Esophagus squamous epithelium (tissue), 5 donors: ENCODE results near the gene DNAH10. TPM values are rescaled to one million over a fixed set of nuclear protein-coding genes. Genes with fewer than 3 reads are reported as not detected.

ENCODE experiments used
- DNase-seq: peaks from one replicate; lab custom pipeline; 2025; lab: John Stamatoyannopoulos, UW
- H3K27ac ChIP-seq, 4 donors: fragments of 200-600 bp; sonication (generic); one replicate each; pipeline ENCODE4 v1.5.1; 2016 to 2019; ENCODE audit warnings: mild to moderate bottlenecking in 1 of 4
- H3K27me3 ChIP-seq, 4 donors: fragments of 200-600 bp; sonication (generic); 1 replicate in 3 of 4; 2 replicates in 1 of 4; pipeline versions ENCODE4 v1.5.1 to v1.6.0; 2017 to 2021; ENCODE audit warnings: antibody characterized with exemption in 1 of 4
- H3K36me3 ChIP-seq, 3 donors: fragments of 200-600 bp; sonication (generic); one replicate each; pipeline ENCODE4 v1.5.1; 2016 to 2019
- H3K4me1 ChIP-seq, 3 donors: fragments of 200-600 bp; sonication (generic); one replicate each; pipeline ENCODE4 v1.5.1; 2017 to 2019
- H3K4me3 ChIP-seq, 4 donors: fragments of 200-600 bp; sonication (generic); 1 replicate in 3 of 4; 2 replicates in 1 of 4; pipeline ENCODE4 v1.5.1; 2016 to 2019; ENCODE audit warnings: mild to moderate bottlenecking in 2 of 4, moderate library complexity in 1 of 4
- H3K9me3 ChIP-seq, 3 donors: fragments of 200-600 bp; sonication (generic); one replicate each; pipeline ENCODE4 v1.5.1; 2016 to 2019
- POLR2A ChIP-seq, 4 donors: fragments of 450-650 bp; IDR thresholded peaks; one replicate each; pipeline ENCODE4 v1.6.1; 2017; ENCODE audit warnings: antibody characterized with exemption in 4 of 4, mild to moderate bottlenecking in 4 of 4, moderate library complexity in 3 of 4
- WGBS, 2 donors: methylation state at CpG; one replicate each; pipeline ENCODE4 v1.1.5; 2018; 5-methylcytosine and 5-hydroxymethylcytosine counted together
- intact Hi-C: fragments of 100-400 bp; cut with DNase I; formaldehyde crosslinking; loops from one replicate; pipeline ENCODE4 v1.15.0; 2022
- total RNA-seq, 4 donors: library from RNA; depleted of rRNA; stranded (reverse); fragments of >200 nt; gene quantifications; one replicate each; pipeline ENCODE4 v1.1.0, GENCODE V29; 2016
- TF ChIP-seq, protein P1 (sequence below), 6 experiments: fragments of 450-650 bp in 4 of 6; fragments of 200-600 bp in 2 of 6; sonication (generic) in 2 of 6; IDR thresholded peaks; one replicate each; pipeline ENCODE4 v1.5.1; 2016 to 2019; ENCODE audit warnings: antibody characterized with exemption in 6 of 6, mild to moderate bottlenecking in 4 of 6, moderate library complexity in 4 of 6
- donor health status: DM: yes; HTN: yes; CAD: no.

DNAH10 gene
- total RNA-seq, 4 donors from 2014 or later: not detected

GRCh38 chr12:123971770-123972456, 209.8 kb downstream of the DNAH10 start:
- H3K27ac ChIP-seq: peak overlapping the region; percentile 84 to 95 (median 88)
- H3K27me3 ChIP-seq: no peaks in the 10 kb centered on the region
- no peak for DNase-seq
- H3K36me3 ChIP-seq: peaks cover 0 to 9% (median 0%) of the 10 kb centered on the region in 3 donors
- TF ChIP-seq, protein P1, sequence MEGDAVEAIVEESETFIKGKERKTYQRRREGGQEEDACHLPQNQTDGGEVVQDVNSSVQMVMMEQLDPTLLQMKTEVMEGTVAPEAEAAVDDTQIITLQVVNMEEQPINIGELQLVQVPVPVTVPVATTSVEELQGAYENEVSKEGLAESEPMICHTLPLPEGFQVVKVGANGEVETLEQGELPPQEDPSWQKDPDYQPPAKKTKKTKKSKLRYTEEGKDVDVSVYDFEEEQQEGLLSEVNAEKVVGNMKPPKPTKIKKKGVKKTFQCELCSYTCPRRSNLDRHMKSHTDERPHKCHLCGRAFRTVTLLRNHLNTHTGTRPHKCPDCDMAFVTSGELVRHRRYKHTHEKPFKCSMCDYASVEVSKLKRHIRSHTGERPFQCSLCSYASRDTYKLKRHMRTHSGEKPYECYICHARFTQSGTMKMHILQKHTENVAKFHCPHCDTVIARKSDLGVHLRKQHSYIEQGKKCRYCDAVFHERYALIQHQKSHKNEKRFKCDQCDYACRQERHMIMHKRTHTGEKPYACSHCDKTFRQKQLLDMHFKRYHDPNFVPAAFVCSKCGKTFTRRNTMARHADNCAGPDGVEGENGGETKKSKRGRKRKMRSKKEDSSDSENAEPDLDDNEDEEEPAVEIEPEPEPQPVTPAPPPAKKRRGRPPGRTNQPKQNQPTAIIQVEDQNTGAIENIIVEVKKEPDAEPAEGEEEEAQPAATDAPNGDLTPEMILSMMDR (IDR thresholded peaks at IDR 0.05): no peak
- TF ChIP-seq POLR2A (IDR thresholded peaks at IDR 0.05): no peak
- H3K4me3 ChIP-seq: peak overlapping the region; percentile 94 to 98 (median 96)
- intact Hi-C loops: no loop called here
- peaks cover 0 to 36% (median 0%) of the 10 kb centered on the region in 3 donors for H3K4me1 ChIP-seq
- H3K9me3 ChIP-seq: no peaks in the 10 kb centered on the region
- 0% methylated on average over 11 of the region's 55 CpGs for WGBS, 2 donors

GRCh38 chr12:123972457-123973401, 210.6 kb downstream of the DNAH10 start, which contains the start of the genes CCDC92 and ZNF664:
Gene CCDC92 (minus strand): TSS chr12:123972831. CDS start chr12:123944305, 28,526 bp downstream.
Gene ZNF664 (plus strand): TSS chr12:123973215. CDS start chr12:124012145, 38,930 bp downstream.
- Histone ChIP-seq H3K27me3 (no peaks in the 10 kb centered on the region), H3K4me1 (peaks cover 0 to 36% (median 0%) of the 10 kb centered on the region in 3 donors), H3K36me3 (peaks cover 0 to 17% (median 0%) of the 10 kb centered on the region in 3 donors), H3K4me3 (peak within 1 kb of the TSS; percentile 94 to 98 (median 96)), H3K9me3 (no peaks in the 10 kb centered on the region), H3K27ac (peak within 1 kb of the TSS; percentile 85 to 95 (median 89))
- WGBS, 2 donors: no CpG with 5 or more reads among the region's 138 CpGs
- TF ChIP-seq POLR2A (IDR thresholded peaks at IDR 0.05): peak in 1 of 4 donors; percentile 61
- TF ChIP-seq, protein P1 (IDR thresholded peaks at IDR 0.05): peak in 3 of 6 experiments; percentile 4 to 37 (median 32)
- DNase-seq: peak; percentile 61
- intact Hi-C loops: no loop called here

DNA sequence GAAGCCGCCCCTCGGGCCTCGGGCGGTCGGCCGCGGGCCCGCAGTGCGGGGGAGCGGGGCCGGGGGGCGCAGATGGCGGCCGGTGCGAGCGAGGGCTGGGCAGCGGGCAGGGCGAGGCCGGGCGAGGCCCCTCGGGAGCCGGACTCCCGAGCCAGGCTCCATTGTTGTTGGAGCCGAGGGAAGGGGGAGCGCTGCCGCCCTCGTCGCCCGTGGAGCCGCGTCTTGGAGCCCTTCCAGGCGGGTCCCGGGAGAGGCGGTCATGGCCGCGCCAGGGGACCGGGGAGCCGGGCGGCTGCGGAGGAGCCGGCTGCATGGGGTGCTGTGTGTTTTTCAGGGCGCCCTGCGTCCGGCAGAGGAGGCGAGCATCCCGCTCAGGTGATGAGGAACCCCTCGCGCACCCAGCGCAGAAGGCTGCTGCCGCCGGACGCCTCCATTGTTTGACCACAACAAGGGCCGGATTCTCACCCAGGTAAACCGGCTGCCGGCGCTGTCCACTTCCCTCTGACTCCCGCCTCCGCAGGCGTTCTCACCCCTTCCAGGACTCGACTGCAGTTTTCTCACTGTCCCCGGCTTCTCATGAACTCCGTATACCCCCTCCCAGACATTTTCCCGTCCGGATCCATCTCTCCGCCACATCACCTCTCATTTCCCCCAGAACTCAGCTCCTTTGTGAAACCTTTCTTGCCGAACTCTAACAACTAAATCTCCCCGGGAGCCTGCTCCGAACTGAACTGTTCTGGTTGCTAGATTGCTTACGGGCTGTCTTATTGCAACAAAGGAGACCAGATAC, 211.6 kb downstream of the DNAH10 start:
- no peak for DNase-seq
- H3K36me3 ChIP-seq: peaks cover 0 to 21% (median 0%) of the 10 kb centered on the region in 3 donors
- peak overlapping the region; percentile 94 to 98 (median 96) for H3K4me3 ChIP-seq
- intact Hi-C loops: no loop called here
- H3K4me1 ChIP-seq: peaks cover 0 to 36% (median 0%) of the 10 kb centered on the region in 3 donors
- TF ChIP-seq, protein P1 (IDR thresholded peaks at IDR 0.05): no peak
- no peak for TF ChIP-seq POLR2A (IDR thresholded peaks at IDR 0.05)
- 2 to 6% methylated on average over 17 to 36 of the region's 69 CpGs for WGBS, 2 donors
- H3K27ac ChIP-seq: peak overlapping the region; percentile 85 to 95 (median 89)
- no peaks in the 10 kb centered on the region for H3K9me3 ChIP-seq
- H3K27me3 ChIP-seq: no peaks in the 10 kb centered on the region

- intact Hi-C loops: no loop called here
- WGBS, 2 donors: 92% methylated on average over 7 of the region's 7 CpGs
- no peak for TF ChIP-seq POLR2A (IDR thresholded peaks at IDR 0.05)
- TF ChIP-seq, protein P1 (IDR thresholded peaks at IDR 0.05): no peak
These were observed 214.2 kb downstream of the DNAH10 start for GRCh38 chr12:123976227-123976826.

More at GRCh38 chr12:123976227-123976826, 214.2 kb downstream of the DNAH10 start:
- DNase-seq: no peak
- Histone ChIP-seq H3K36me3 (peaks cover 0 to 30% (median 0%) of the 10 kb centered on the region in 3 donors), H3K27ac (no peak overlapping the region), H3K9me3 (no peaks in the 10 kb centered on the region), H3K4me1 (peaks cover 0 to 22% (median 0%) of the 10 kb centered on the region in 3 donors), H3K4me3 (no peak overlapping the region), H3K27me3 (no peaks in the 10 kb centered on the region)
